BE2C (cell line): ENCODE measurements around the gene MVK.
"Not testable (repeated sequence)": the region's sequence is repeated elsewhere in the genome, so short reads cannot be mapped to it uniquely, and the experiment has no call there.

Experiments used
- DNase-seq: peaks from one replicate; pipeline ENCODE4 v3.0.0-alpha.2; 2020
- H3K27me3 ChIP-seq: fragments of 250-450 bp; sonication (Bioruptor Pico); 2 replicates; pipeline ENCODE4 v1.5.1; 2020; ENCODE audit warnings: mild to moderate bottlenecking
- H3K36me3 ChIP-seq: fragments of 250-450 bp; sonication (Bioruptor Pico); 2 replicates; pipeline ENCODE4 v1.5.1; 2020; ENCODE audit warnings: mild to moderate bottlenecking
- H3K4me1 ChIP-seq: fragments of 250-450 bp; sonication (Bioruptor Pico); 2 replicates; pipeline ENCODE4 v1.5.1; 2020
- H3K4me3 ChIP-seq: 2 replicates; pipeline ENCODE4 v1.5.1; 2011; ENCODE audit warnings: low read depth, low read length
- H3K9me3 ChIP-seq: fragments of 250-450 bp; sonication (Bioruptor Pico); 2 replicates; pipeline ENCODE4 v1.5.1; 2020
- CTCF ChIP-seq: IDR thresholded peaks from 2 replicates; pipeline ENCODE4 v1.5.1; 2012; ENCODE audit warnings: mild to moderate bottlenecking, low read depth, low read length

MVK gene

GRCh38 chr12:109598428-109598854, 24.8 kb downstream of the MVK start:
- Histone ChIP-seq H3K27me3 (no peaks in the 10 kb centered on the region), H3K4me3 (peak overlapping the region; percentile 2; the same call in 1 of the 2 replicates), H3K36me3 (no peaks in the 10 kb centered on the region), H3K9me3 (no peaks in the 10 kb centered on the region), H3K4me1 (peaks cover 27% of the 10 kb centered on the region)
- TF ChIP-seq CTCF: no peak
- DNase-seq: peak; percentile 50

GRCh38 chr12:109599087-109599486, 25.5 kb downstream of the MVK start:
- H3K4me3 ChIP-seq: no peak overlapping the region
- TF ChIP-seq CTCF: no peak
- no peaks in the 10 kb centered on the region for H3K36me3 ChIP-seq
- H3K9me3 ChIP-seq: no peaks in the 10 kb centered on the region
- no peaks in the 10 kb centered on the region for H3K27me3 ChIP-seq
- DNase-seq: no peak
- H3K4me1 ChIP-seq: peaks cover 30% of the 10 kb centered on the region

- Histone ChIP-seq H3K27me3 (no peaks in the 10 kb centered on the region), H3K4me1 (peaks cover 39% of the 10 kb centered on the region), H3K36me3 (no peaks in the 10 kb centered on the region), H3K9me3 (no peaks in the 10 kb centered on the region), H3K4me3 (no peak overlapping the region)
- TF ChIP-seq CTCF: no peak
- DNase-seq: no peak
These were observed 26.9 kb downstream of the MVK start for GRCh38 chr12:109600481-109600880.

GRCh38 chr12:109600995-109601394, 27.4 kb downstream of the MVK start:
- no peak for DNase-seq
- Histone ChIP-seq H3K4me3 (no peak overlapping the region), H3K27me3 (no peaks in the 10 kb centered on the region), H3K4me1 (peaks cover 44% of the 10 kb centered on the region), H3K9me3 (no peaks in the 10 kb centered on the region), H3K36me3 (no peaks in the 10 kb centered on the region)
- no peak for TF ChIP-seq CTCF

GRCh38 chr12:109601557-109601956, 28.0 kb downstream of the MVK start:
- Histone ChIP-seq H3K4me3 (no peak overlapping the region), H3K36me3 (no peaks in the 10 kb centered on the region), H3K9me3 (no peaks in the 10 kb centered on the region), H3K27me3 (no peaks in the 10 kb centered on the region), H3K4me1 (peaks cover 44% of the 10 kb centered on the region)
- no peak for DNase-seq
- no peak for TF ChIP-seq CTCF

- not testable (repeated sequence) for H3K4me3 ChIP-seq, H3K36me3 ChIP-seq, H3K9me3 ChIP-seq, DNase-seq, H3K27me3 ChIP-seq
- peaks cover 40% of the 10 kb centered on the region for H3K4me1 ChIP-seq
These were observed 28.5 kb downstream of the MVK start for GRCh38 chr12:109602132-109602531.

GRCh38 chr12:109604132-109604585, 30.6 kb downstream of the MVK start:
- H3K27me3 ChIP-seq: no peaks in the 10 kb centered on the region
- H3K4me3 ChIP-seq: no peak overlapping the region
- H3K4me1 ChIP-seq: peaks cover 35% of the 10 kb centered on the region
- no peaks in the 10 kb centered on the region for H3K36me3 ChIP-seq
- TF ChIP-seq CTCF: no peak
- no peak for DNase-seq
- no peaks in the 10 kb centered on the region for H3K9me3 ChIP-seq
